Measurements from ENCODE around the gene TSKU.
A peak's percentile ranks its signal among the peaks of the same experiment; 100 is the strongest.

The TSKU gene, protein sequence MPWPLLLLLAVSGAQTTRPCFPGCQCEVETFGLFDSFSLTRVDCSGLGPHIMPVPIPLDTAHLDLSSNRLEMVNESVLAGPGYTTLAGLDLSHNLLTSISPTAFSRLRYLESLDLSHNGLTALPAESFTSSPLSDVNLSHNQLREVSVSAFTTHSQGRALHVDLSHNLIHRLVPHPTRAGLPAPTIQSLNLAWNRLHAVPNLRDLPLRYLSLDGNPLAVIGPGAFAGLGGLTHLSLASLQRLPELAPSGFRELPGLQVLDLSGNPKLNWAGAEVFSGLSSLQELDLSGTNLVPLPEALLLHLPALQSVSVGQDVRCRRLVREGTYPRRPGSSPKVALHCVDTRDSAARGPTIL

DNA sequence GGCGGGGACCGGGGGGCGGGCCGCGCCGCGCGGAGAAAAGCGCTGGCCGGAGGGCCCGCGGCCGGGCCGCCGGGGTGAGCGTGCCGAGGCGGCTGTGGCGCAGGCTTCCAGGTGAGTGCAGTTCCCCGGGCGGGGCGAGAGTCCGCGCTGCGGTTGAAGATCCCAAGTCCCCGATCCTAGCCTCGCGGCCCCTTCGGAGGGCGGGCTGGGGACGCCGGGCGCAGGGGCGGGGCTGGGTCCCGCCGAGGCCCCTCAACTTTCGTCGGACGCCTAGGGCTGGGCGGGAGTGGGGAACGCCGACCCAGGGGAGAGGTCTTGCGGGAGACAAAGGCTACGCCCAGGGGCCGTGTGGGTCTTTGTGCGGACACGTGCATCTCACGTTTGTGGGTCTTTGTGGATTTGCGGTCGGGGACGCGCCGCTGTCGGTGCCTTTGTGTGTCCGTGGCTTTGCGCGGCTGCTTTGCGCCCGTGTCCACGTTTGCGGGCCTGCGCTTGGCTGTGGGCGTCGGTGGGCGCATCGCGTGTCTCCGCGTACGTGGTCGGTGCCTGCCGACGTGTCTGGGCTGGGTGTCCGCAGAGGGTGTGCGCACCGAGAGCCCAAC is at the start of gene TSKU:
TSKU (plus strand) TSS at position 63 of the 602 bp plus-strand sequence. CDS start 12,261 bp downstream, outside the sequence.
- no peak for FAIRE-seq

DNA sequence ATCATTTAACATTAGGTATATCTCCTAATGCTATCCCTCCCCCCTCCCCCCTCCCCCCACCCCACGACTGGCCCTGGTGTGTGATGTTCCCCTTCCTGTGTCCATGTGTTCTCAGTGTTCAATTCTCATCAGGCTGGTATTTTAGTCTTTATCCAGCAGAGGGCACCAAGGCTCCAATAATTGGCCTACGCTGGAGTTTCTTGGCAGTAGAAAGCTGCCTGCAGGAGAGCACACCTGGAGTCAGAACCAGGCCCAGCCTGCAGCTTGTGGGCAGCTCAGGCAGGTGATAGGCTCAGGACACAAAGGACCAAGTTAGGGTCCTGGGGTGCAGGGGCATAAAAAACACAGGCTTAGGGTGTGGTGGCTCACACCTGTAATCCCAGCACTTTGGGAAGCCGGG is 49.2 kb upstream of the TSKU start:
- peak; percentile 74 for FAIRE-seq

DNA sequence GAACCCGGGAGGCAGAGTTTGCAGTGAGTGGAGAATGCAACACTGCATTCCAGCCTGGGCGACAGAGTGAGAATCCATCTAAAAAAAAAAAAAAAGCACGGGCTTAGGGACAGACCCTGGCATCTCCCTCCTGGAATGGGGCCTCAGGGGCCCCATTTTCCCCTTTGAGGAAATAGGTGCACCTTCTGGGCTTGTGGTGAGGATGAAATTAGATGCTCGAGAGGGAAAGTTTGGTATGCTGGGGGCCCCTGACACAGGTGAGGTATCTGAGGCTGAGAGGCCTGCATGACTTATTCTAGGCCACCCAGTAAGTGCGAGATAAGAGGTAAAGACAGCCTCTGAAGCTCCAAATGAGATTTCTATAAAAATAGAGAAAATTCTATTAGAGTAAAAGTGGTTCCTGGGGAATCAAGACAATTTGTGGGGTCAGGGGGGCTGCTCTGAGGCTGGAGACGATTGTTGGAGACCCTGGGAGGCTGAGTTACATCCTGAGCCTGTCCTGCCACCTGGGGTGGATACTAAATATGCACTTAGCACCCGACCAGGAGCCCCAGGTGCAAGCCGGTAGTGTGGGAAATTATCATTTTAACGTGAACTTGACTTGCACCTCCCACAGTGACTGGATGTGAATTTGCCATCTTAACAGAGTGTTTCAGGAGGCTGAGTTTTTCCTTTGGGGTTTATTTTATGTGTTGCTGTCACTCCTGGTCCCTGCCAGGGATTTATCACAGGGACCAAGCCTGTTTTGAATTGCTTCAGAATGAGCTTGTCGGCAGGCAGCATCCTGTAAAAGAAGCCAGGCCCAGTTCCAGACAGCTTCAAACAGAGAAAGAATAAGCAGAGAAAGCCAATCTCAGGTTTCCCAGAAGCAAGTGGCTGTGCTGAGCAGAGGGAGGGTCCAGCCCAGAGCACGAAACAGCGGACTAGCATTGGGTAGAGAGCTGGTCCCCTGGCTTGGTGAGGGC is 48.4 kb upstream of the TSKU start:
- FAIRE-seq = no peak

DNA sequence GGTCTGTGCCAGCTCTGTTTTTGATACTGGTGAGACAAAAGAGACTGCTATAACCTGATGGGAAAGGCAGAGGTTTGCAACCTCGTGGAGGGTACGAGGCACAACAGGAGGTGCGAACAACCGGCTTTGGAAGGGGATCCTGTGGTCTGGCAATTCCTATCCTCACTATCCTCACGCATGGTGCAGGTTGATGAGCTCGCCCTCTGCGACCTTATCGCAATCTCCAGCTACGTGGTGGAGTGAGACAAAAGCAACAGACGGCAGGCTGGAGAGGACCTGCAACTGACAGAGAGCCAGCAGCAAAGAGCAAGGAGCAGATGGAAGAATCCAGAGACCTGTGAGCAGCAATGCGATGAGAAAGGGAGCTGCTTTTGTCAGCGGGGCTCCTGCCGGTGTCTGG is 47.3 kb upstream of the TSKU start:
- FAIRE-seq = no peak

DNA sequence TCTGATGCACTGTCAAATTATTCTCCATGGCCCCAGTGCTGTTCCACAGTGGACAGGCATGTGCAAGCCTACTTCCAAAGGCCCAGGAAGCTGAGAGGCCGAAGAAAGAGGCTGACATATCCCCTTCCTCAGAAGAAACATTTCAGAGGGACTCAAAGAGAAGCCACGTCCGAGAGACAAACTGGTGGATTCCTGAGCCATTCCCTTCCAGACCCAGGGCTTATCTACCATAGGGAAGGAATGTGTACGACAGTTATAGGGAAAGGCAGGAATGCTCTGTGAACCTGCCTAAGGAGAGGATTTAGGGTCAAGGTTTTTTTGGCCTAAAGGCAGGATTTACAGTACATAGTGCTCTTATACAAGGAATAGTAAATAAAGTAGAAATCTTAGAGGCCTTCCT is 46.9 kb upstream of the TSKU start:
- FAIRE-seq = no peak

GRCh38 chr11:76736773-76737495 is 46.2 kb upstream of the TSKU start:
- no peak for FAIRE-seq

DNA sequence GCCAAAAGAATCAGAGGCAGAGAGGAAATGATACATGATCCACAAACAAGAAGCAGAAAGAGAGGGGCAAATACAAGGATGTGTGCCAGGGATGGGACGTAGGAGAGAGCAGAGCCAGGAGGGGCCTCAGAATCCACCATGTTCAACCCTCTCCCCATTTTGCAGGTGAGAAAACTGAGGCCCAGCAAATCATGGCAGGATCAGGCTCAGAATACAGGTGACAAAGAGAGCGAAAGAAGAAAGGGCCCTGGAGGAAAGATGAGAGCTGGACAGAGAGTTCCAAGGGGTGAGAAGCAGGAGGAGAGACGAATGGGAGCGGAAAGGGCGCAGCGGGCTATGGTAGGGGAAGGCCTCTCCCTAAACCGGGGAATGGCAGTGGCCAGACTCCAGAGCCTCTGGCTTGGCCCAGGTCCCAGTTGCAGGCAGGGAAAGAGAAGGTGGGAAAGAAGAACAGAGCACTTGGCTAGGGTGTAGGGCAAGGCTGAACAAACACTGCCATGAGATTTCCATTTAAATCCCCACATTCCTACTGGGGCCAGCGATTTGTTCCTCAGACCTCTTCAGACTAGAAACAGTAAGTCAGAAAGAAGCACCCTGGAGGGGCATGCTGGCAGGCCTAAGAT is 44.4 kb upstream of the TSKU start:
- no peak for FAIRE-seq

- FAIRE-seq = no peak
Observed at GRCh38 chr11:76739798-76740197, 43.4 kb upstream of the TSKU start.

DNA sequence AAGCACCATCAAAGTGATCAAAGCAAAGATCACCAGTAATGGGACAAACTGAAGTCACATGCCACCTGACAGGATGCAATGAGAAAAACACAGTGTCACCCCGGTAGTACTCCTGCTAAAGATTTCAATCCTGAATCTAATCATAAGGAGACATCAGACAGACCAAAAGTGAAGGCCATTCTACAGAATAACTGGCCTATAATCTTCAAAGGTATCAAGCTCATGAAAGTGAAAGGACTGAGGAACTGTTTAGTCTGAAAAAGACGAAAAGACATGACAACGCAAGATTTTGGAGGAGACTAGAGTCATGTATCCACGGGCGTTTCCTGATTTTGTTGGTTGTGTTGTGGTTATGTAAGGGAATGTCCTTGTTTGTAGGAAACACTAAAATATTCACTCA is 42.4 kb upstream of the TSKU start:
- FAIRE-seq = no peak

GRCh38 chr11:76742902-76743301 is 40.3 kb upstream of the TSKU start:
- FAIRE-seq = no peak

DNA sequence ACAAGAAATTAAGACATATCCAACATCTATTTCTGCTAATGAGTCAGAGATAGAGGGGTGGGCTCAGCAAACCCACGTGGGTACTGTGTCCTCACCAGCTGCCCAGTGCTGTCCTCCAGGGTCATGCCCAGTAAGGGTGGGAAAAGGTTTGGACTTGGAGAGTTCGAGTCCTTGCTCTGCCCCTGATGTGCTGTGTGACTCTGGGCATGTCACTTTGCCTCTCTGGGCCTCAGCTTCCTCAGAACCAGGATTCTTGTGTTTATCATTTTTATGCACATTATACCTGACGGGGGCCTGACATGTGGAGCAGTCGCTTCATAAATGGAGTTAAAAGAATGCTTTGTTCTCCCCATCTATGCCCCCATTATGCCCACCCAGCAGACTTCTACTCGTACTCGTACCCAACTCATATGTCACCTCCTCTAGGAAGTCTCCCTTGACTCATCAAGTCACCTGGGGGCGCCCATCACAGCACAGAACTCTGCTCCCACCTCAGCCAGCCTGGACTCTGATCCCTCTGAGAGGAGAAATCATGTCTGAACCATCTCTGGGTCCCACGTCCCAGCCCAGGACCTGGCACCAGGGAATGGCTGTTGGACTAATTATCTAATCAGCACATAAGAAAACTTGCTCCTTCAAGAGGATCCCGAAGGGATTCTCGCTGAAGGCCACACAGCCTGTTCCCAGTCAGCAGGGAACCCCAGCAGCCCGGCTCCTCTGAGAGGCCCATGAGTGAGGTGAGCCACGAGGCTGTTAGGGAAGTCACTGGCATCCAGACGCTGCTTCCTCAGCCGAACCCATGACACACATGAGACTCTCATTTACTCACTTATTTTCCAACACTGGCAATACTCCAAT is 38.7 kb upstream of the TSKU start:
- FAIRE-seq = no peak

GRCh38 chr11:76745044-76745376 is 38.1 kb upstream of the TSKU start:
- no peak for FAIRE-seq

DNA sequence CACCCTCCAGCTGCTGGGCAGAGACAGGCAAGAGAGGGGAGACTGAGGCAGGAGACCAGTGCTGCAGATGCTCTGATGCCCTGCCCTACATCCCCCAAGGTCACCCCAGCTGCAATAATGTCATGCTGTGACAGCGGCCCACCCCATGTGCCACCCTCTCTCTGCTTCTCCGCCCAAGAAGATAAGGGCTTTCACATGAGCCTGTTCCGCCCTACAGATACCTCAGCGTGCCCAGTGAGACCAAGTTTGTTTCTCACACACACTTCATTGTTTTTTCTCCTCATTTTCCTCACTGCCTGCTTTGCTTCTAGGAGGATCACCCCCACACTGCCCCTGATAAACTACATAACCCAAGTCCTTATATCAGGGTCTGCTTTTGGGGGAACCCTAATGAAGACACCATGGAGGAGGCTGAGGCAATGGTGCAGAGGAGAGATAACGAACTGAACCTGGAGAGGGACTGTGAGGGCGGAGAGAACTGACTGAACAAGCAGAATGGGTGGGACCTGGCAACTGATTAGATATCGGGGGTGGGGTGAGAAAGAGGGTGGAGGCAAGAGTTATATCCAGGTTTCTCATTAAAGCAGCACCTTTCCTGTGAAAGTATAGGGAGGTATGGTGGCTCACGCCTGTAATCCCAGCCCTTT is 37.5 kb upstream of the TSKU start:
- FAIRE-seq = no peak

DNA sequence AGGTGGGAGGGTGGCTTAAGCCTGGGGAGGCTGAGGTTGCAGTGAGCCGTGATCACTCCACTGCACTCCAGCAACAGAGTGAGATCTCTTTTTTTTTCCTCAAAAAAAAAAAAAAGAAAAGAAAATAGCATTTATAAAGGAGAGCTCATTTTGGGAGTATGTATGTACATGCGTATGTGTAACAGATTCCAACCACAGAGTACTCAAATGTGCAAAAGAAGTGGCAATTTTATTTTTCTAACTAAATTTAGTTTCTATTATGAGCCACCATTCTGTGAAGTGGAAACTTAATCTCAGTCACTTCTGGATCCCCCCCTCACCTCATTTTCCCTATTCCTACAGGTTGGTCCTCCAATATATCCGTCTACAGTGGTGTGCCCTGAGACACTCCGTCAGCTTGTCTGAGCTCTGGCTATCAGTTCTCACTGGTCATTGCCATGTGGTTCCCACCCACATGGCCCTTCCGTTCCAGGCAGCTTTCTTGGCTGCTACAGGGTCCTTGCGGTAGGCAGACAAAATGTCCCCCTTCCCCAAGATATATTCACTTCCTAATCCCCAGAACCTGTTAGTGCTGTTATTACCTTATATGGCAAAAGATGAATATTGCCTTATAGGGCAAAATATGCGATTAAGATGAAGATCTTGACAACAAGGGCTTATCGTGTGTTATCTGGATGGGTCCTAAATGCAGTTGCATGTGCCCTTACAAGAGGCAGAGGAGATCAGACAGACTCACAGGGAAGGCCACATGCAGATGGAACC is 35.8 kb upstream of the TSKU start:
- no peak for FAIRE-seq

DNA sequence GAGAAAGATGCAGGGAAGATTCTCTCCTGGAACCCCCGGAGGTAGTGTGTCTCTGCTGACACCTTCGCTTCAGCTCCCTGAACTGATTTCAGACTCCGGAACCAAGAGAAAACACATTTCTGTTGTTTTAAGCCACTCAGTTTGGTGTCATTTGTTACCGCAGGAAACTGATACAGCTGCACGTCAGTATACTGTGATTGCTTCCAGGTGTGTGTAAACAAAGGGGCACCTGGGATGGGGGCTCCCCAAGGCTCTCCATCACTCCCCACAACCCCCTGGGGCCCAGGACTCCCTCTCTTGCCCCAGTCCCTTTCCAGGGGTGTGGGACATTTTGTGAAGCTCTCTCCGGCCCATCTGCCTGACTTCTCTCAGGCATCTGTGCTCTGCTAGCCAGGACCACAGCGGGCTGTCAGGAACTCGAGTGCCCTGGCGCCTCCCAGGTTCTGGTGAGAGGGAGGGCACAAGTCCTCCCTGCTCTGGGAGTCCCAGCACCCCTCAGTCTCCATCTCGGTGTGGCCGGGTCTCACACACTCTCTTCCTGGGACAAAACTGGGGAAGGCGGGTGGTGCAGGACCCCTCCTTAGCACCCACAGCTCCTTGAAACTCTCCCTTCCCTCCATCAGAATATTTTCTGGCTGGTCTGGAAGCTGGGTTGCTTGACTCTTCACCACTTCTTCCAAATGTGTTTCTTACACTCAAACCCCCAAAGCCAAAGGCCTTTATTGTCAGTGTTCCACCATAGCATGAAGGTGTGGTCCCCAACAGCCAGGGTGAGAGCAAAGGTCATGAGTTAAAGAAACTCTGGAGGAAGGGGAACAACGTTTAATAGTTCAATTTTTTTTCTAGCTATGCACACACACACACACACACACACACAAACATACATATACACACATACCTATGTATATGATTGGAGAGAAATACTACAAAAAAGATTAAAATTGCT is 35.0 kb upstream of the TSKU start:
- FAIRE-seq = no peak

DNA sequence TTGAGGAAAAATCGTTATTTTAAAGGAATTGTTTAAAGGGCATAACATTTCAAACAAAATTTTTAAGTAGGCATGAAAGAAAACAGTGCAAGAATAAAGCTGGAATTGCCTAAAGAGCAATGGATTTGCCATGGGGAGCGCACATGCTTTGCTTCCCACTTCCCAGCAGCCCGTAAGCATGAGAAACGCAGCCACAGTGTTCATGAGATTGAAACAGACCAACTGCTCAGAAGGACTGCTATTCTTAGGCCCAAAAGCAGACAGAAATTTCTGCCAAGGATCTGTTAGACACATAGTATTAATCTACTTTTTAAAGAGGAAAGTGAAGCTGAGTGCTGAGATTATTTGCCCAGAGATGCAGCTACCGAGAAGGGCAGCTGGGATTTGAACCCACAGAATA is 34.2 kb upstream of the TSKU start:
- no peak for FAIRE-seq

GRCh38 chr11:76750067-76750466 is 33.1 kb upstream of the TSKU start:
- no peak for FAIRE-seq

DNA sequence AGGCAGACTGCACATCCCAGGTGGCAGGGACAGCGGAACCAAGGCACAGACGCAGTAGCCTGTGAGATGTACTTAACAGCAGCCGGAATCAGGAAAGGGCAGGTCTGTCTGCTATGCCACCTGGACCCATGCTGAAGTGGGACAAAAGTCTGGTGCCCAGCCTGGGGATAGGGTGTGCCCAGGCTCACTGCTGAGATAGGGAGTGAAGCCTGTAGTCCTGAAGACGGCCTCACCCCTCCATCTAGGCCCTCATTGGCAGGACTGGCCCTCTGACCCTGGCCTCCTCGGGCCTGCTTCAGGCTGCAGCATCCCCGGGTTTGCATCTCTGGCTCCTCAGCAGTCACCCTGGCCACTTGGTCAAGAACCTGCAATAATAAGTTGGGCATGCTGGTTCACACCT is 32.4 kb upstream of the TSKU start:
- FAIRE-seq = no peak
